GM12878 (cell line): ENCODE measurements around the gene CAPN9. TPM values are rescaled to one million over a fixed set of nuclear protein-coding genes. Genes with fewer than 3 reads are reported as not detected.

Source experiments
- ATAC-seq: fragments of 200-7000 bp; cut with Tn5 transposase; 3 replicates; pipeline ENCODE4 v1.9.1; 2020; ENCODE audit warnings: mild to moderate bottlenecking, moderate library complexity
- BruUV-seq: library from RNA; stranded (reverse); fragments of 400-500 nt; replicated peaks from 2 replicates; lab custom pipeline; 2021; lab: Mats Ljungman, UMichigan
- CTCF ChIA-PET: fragments of 300-600 bp; sonication (Branson Sonifier 250); formaldehyde crosslinking; extraction: SDS; loops from one replicate; lab custom pipeline; 2021; ENCODE audit warnings: inconsistent platforms; lab: Yijun Ruan, JAX
- POLR2A ChIA-PET: fragments of 350-600 bp; formaldehyde crosslinking; extraction: SDS; loops from one replicate; lab custom pipeline; 2021; ENCODE audit warnings: inconsistent platforms; lab: Charles Lee
- RAD21 ChIA-PET: fragments of 300-600 bp; sonication (Branson Sonifier 250); formaldehyde crosslinking; loops from one replicate; lab custom pipeline; 2023; ENCODE audit warnings: antibody characterized with exemption; ENCODE audit not compliant: unreplicated experiment; lab: Charles Lee
- SMC1A ChIA-PET: fragments of 300-600 bp; sonication (Branson Sonifier 250); formaldehyde crosslinking; loops from one replicate; lab custom pipeline; 2023; ENCODE audit not compliant: unreplicated experiment, uncharacterized antibody; lab: Charles Lee
- DNase-seq: peaks from one replicate; pipeline ENCODE4 v3.0.0-alpha.2; 2011; ENCODE audit warnings: low read depth, low spot score
- FAIRE-seq: peaks from 3 replicates; lab custom pipeline; 2011; peaks lifted over from hg19 to GRCh38; lab: Jason Lieb, UNC
- H2AFZ ChIP-seq: 2 replicates; pipeline ENCODE4 v1.6.0; 2011; ENCODE audit warnings: low read depth, low read length, control low read depth; ENCODE audit not compliant: control insufficient read depth
- H3K27ac ChIP-seq: 2 replicates; pipeline ENCODE4 v1.5.1; 2011; ENCODE audit warnings: control low read depth; ENCODE audit not compliant: control insufficient read depth, insufficient read depth
- H3K27me3 ChIP-seq, 2 experiments: replicated peaks in 1 of 2; 2 replicates each; pipeline versions ENCODE4 v1.6.0 to v1.6.1; 2011; ENCODE audit warnings: low read length in 1 of 2; ENCODE audit not compliant: control insufficient read depth in 2 of 2, insufficient read depth in 2 of 2
- H3K36me3 ChIP-seq, 2 experiments: 2 replicates each; pipeline ENCODE4 v1.5.1; 2011; ENCODE audit warnings: low read length in 1 of 2; ENCODE audit not compliant: control insufficient read depth in 2 of 2, insufficient read depth in 2 of 2
- H3K4me1 ChIP-seq: 2 replicates; pipeline ENCODE4 v1.6.1; 2011; ENCODE audit warnings: mild to moderate bottlenecking, low read length, moderate library complexity, mixed read lengths; ENCODE audit not compliant: control insufficient read depth, insufficient read depth
- H3K4me2 ChIP-seq: 2 replicates; pipeline ENCODE4 v1.6.0; 2011; ENCODE audit warnings: control low read depth; ENCODE audit not compliant: control insufficient read depth, insufficient read depth
- H3K4me3 ChIP-seq: fragments of 200-600 bp; sonication (generic); 2 replicates; pipeline ENCODE4 v1.5.1; 2016
- H3K79me2 ChIP-seq: 2 replicates; pipeline ENCODE4 v1.6.0; 2011; ENCODE audit warnings: low read length; ENCODE audit not compliant: control insufficient read depth, insufficient read depth
- H3K9ac ChIP-seq: 2 replicates; pipeline ENCODE4 v1.8.0; 2011; ENCODE audit warnings: low read length, control low read depth, mixed read lengths; ENCODE audit not compliant: control insufficient read depth, insufficient read depth
- H3K9me3 ChIP-seq: replicated peaks from 3 replicates; pipeline ENCODE4 v1.5.1; 2011; ENCODE audit warnings: mild to moderate bottlenecking, low read length; ENCODE audit not compliant: control insufficient read depth, insufficient read depth
- H4K20me1 ChIP-seq: 2 replicates; pipeline ENCODE4 v1.6.0; 2011; ENCODE audit not compliant: control insufficient read depth, insufficient read depth
- BMI1 ChIP-seq: fragments of 450-650 bp; IDR thresholded peaks from 2 replicates; pipeline ENCODE4 v1.6.1; 2016; ENCODE audit warnings: mild to moderate bottlenecking, moderate library complexity, borderline replicate concordance
- CHD4 ChIP-seq: fragments of 200-600 bp; sonication (generic); IDR thresholded peaks from 2 replicates; pipeline ENCODE4 v1.6.1; 2016; ENCODE audit warnings: mild to moderate bottlenecking
- ZBTB11 ChIP-seq: fragments of 450-650 bp; formaldehyde crosslinking; IDR thresholded peaks from 2 replicates; pipeline ENCODE4 v1.5.0; 2022; ENCODE audit warnings: mild to moderate bottlenecking, missing genetic modification characterization
- ZNF384 ChIP-seq: IDR thresholded peaks from 2 replicates; pipeline ENCODE4 v1.6.1; 2012; ENCODE audit warnings: low read depth, mild to moderate bottlenecking, low read length, improper control_type of control experiment, borderline replicate concordance
- WGBS: methylation state at CpG from one replicate; pipeline ENCODE4 v1.1.6; 2016; ENCODE audit warnings: low lambda C conversion rate; ENCODE audit not compliant: insufficient replicate concordance, insufficient coverage; ENCODE audit errors: missing lambda C conversion rate; 5-methylcytosine and 5-hydroxymethylcytosine counted together
- in situ Hi-C: fragments of 300-500 bp; cut with MboI; formaldehyde crosslinking; loops from 9 replicates; pipeline ENCODE4 v1.14.3; 2018; ENCODE audit warnings: mixed read lengths
- intact Hi-C: fragments of 100-400 bp; cut with micrococcal nuclease; formaldehyde crosslinking; loops from one replicate; pipeline ENCODE4 v1.14.2; 2022; ENCODE audit not compliant: unreplicated experiment
- polyA plus RNA-seq, 11 experiments: library from polyadenylated mRNA; depleted of rRNA in 4 of 11; unstranded in 6 of 11; stranded (reverse) in 5 of 11; fragments of >200 nt; fragmentation: Nextera tagmentation in 4 of 11; fragmentation: Illumina TruSeq in 1 of 11; extraction: Ambion mirVana in 4 of 11; extraction: Trizol in 1 of 11; gene quantifications; 1 replicate in 1 of 11; 2 replicates in 10 of 11; pipeline versions ENCODE4 v1.2.1 to v1.2.3, GENCODE V29; 2011 to 2016; ENCODE audit warnings: inconsistent platforms in 2 of 11, missing spikeins in 2 of 11, low read depth in 1 of 11
- total RNA-seq, 4 experiments: library from RNA; depleted of rRNA in 3 of 4; stranded (reverse); fragments of >200 nt in 3 of 4; fragmentation: Illumina TruSeq in 1 of 4; extraction: Trizol in 1 of 4; gene quantifications; 2 replicates each; pipeline versions ENCODE4 v1.2.1 to v1.2.3, GENCODE V29; 2013 to 2021

CAPN9 gene
- total and polyA plus RNA-seq, 10 of the 15 experiments (the other 5 are each of a cell fraction or from before 2014, with no cell fraction given), result not detected

- TF ChIP-seq ZBTB11 (CRISPR knock-in tag) (no peak), BMI1 (no peak)
These were observed 77.9 kb downstream of the CAPN9 start (continued) for GRCh38 chr1:230824919-230825721.

- ChIA-PET RAD21 (no interaction called here), CTCF (no interaction called here), SMC1A (no interaction called here), POLR2A (no interaction called here)
- Histone ChIP-seq H3K27me3 (peaks cover 0 to 2% of the 10 kb centered on the region in 2 experiments; a peak in 2 of 4 replicates), H3K79me2 (no peaks in the 10 kb centered on the region), H4K20me1 (no peaks in the 10 kb centered on the region), H3K9me3 (no peaks in the 10 kb centered on the region), H2AFZ (no peak overlapping the region), H3K4me2 (no peak overlapping the region), H3K9ac (no peak overlapping the region), H3K4me1 (no peaks in the 10 kb centered on the region), H3K4me3 (no peak overlapping the region), H3K36me3 (no peaks in the 10 kb centered on the region), H3K27ac (no peak overlapping the region)
- intact Hi-C loops, result no loop called here
- TF ChIP-seq CHD4 (no peak), ZNF384 (no peak)
- 33% methylated on average over 3 of the region's 3 CpGs for WGBS
- BruUV-seq, result no TSS peak
- DNase-seq (no peak), FAIRE-seq (no peak), ATAC-seq (no peak)
- in situ Hi-C loops, result no loop called here
These were observed 78.6 kb downstream of the CAPN9 start for GRCh38 chr1:230825761-230826160.
